GM18519 (cell line): ENCODE data around the gene SPG7.

Experiments
- ATAC-seq: cut with Tn5 transposase; IDR thresholded peaks from one replicate; pipeline ENCODE4 v1.9.1; 2021; ENCODE audit warnings: mild to moderate bottlenecking, moderate library complexity; ENCODE audit not compliant: unreplicated experiment, low FRiP score

SPG7 gene

GRCh38 chr16:89589241-89589926, 81.2 kb downstream of the SPG7 start:
- no peak for ATAC-seq

- ATAC-seq: no peak
These were observed 85.6 kb downstream of the SPG7 start for GRCh38 chr16:89593841-89594240.

- no peak for ATAC-seq
These were observed 87.3 kb downstream of the SPG7 start for GRCh38 chr16:89595330-89596060.

GRCh38 chr16:89596061-89596689, 88.0 kb downstream of the SPG7 start:
- no peak for ATAC-seq

- no peak for ATAC-seq
These were observed 88.9 kb downstream of the SPG7 start for GRCh38 chr16:89596957-89597649.

GRCh38 chr16:89598199-89598598, 90.0 kb downstream of the SPG7 start:
- ATAC-seq: no peak

- ATAC-seq: no peak
These were observed 91.3 kb downstream of the SPG7 start for GRCh38 chr16:89599451-89599858.

GRCh38 chr16:89599902-89600301, 91.7 kb downstream of the SPG7 start:
- no peak for ATAC-seq

GRCh38 chr16:89600427-89600826, 92.2 kb downstream of the SPG7 start:
- no peak for ATAC-seq

- ATAC-seq: no peak
These were observed 92.8 kb downstream of the SPG7 start for GRCh38 chr16:89600956-89601355.

GRCh38 chr16:89601906-89602272, 93.7 kb downstream of the SPG7 start:
- ATAC-seq: no peak

GRCh38 chr16:89602273-89602951, 94.2 kb downstream of the SPG7 start:
- no peak for ATAC-seq

- ATAC-seq: no peak
These were observed 94.9 kb downstream of the SPG7 start for GRCh38 chr16:89602952-89603590.

GRCh38 chr16:89604764-89605163, 96.6 kb downstream of the SPG7 start:
- no peak for ATAC-seq

- ATAC-seq: no peak
These were observed 97.2 kb downstream of the SPG7 start for GRCh38 chr16:89605186-89605970.

GRCh38 chr16:89606006-89606405, 97.8 kb downstream of the SPG7 start:
- ATAC-seq: no peak
